Measurements from ENCODE around the gene DDX20.
A peak's percentile ranks its signal among the peaks of the same experiment; 100 is the strongest.
"Not testable (repeated sequence)": the region's sequence is repeated elsewhere in the genome, so short reads cannot be mapped to it uniquely, and the experiment has no call there.

The DDX20 gene

DNA sequence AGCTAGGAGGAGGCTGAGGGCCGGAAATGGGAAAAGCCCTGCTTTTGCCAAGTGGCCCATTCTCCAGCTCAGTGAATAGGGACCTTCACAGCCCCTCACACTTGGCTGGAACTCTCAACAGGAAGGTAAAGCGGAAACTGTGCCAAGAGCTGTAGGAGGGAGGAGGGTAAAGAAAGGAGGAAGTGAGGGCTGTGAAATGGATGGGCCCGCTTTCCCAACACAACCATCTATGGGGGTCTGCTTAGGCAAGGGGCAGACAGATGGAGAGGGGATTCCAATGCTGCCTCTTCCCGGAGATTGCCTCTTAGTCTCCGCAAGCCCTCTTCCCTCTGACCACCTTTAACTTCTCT is 21.7 kb upstream of the DDX20 start:
- no peak for DNase-seq (ENCODE audit: low spot score)

DNA sequence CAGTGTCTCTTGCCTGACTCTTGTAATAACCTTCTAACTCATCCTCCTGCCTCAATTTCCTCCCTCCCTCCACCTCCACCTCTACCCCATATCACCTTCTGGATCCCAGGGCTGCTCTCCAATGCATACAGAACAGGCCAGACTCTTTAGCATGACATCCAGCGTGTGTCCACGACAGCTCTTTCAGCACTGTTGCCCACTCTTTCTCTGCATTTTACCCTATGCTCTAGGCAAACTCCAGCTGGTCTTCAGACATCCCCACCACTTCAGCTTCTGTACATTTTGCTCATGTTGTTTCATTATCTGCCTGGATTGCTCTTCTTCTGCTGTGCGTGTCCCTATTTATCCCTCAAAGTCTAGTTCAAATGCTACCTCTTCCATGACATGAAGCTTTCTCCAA is 21.3 kb upstream of the DDX20 start:
- no peak for DNase-seq (ENCODE audit: low spot score)

DNA sequence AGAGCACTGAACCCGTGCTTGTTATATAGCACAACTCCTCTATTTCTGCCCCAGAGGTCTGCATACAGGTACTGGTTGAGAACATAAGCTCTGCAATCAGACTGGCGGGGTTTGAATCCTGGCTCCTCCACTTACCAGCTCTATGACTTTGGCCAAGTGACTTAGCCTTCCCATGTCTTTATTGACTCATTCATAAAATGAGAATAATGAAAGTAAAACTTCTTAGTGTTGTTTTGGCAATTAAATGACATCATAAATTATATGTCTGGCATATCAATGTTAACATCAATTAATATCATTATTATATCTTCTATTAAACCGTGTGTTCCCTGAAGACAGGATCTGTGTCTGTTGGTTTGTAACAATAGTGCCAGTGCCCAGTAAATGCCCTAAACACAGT is 20.8 kb upstream of the DDX20 start:
- no peak for DNase-seq (ENCODE audit: low spot score)

DNA sequence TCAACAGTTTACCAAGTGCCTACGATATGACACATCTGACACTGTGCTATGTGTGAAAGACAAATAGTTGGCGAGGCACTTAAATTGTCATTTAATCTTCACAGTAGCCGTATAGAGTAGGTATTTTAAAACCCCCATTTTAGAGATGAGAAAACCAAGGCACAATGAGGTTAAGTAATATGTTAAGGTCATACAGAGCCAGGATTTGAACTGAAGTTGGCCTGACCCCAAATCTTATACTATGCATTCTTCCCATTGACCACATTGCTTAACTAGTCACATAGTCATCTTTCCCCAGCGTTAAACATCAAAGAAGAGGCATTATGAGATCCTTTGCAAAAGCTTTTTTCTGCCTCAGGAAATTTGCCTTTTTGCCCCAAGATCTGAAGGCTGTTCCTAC is 20.4 kb upstream of the DDX20 start:
- DNase-seq (ENCODE audit: low spot score) = no peak

DNA sequence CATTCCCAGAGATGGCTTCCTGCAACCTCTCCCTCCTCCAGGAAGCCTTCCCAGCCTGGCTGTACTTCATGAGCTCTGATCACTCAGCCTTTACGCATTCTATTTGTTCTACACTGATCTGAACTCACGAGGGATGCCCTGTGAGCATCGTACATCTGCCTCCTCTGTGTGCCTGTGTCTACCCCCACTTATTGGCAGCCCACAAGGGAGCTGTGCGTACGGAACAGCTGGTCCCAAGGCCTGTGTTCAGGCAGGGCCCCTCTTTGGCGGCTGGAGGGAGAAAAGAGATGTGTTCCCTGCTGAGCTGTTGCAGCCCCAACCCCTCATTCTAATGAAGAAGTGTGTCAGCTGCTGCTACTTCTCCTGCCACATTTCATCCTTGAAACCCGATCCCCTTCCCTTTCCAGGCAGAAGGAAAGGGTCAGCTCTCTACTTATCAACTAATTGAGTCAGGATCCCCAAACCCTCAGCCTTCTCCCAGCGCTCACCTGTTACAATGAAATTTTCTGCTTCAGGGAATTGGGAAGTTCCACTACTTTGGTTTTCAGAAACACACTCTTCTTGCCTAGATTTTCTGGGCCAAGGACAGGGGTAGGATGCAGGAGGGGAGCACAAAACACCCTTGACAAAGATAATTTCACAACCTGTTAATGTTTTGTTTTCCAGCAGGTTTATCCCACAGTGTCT is 19.7 kb upstream of the DDX20 start:
- DNase-seq (ENCODE audit: low spot score) = no peak

DNA sequence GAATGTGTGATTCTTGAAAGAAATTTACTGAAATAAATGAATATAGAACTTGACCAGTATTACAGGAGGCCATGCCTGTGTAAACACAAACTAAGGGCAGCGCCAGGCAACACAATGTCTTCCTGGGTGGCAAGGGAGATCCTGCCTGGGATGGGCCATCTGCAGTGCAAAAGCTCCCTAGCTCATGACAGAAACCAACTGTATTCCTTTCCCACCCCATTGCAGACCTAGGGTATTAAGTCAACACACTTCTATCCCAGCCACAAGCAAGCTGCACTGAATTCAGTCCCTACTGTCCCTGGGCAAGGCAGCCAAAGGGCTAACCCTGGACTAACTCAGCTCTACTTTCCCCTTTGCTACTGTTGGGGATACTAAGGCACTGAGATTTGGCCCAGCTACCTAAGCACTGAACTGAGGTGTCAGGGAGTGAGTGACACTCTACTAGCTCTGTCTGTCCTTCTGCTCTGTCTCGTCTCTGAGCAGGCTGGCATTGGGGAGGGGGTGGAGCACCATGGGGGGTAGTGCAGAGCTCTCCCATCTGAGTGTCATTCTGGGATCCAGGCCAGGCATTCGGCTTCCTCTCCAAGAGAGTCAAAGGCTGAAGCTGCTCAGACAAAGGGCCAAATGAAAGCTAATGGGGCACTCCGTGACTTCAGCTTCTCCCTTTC is 19.0 kb upstream of the DDX20 start:
- DNase-seq (ENCODE audit: low spot score) = no peak

DNA sequence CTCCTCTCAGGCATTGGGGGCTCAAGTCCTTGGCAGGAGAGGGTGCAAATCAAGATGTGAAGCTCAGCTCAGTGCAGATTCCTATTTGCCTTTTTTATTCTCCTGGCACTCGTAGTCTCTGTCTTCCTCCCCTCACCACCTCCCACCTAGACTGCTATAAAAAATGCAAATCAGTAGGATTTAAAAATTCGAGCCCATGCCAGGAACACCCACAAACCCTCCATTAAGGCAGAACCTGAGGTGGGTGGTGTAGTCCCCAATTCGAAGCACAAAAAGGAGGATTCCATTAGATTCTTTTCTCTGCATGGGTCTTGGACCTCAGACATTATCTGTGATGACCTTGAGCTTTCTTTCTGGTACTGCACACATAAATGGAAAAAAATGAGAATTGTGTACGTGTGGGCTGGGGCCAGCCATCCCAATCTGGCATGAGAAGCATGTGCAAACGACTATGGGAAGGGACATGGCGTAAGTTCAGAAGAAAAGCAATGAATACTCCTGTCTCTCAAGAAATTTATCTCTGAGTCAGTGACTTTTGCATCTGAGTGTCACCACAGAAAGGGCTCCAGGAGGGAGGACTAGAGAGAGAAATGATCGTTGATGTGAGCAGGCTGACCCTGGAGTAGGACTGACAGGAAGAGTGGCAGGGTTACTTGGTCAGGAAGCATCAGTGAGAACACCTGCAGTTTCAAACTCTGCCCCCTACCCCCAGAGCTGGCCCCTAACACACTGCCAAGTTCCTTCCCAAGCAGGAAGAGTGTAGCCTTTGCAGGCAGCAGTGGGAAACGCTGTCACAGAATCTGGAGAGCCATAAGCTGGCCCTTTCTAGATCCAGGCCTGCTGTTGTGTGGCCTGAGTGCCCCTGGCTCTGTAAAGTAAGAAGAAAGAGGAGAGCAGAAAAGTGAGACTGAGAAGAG is 18.2 kb upstream of the DDX20 start:
- DNase-seq (ENCODE audit: low spot score) = no peak

DNA sequence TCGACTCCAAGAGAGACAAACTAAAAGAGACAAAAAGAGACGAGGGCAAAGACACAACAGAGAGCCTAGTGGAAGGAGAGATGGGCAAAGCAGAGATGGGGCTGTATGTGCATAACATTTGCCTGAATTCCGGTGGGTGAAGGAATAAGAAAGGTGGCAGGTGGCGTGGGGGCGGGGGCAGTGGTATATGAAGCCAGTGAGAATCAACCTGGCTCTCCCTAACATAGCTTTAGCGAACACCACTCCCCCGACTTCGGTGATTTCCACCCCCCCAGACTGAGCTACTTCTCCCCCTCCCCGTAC is 17.6 kb upstream of the DDX20 start:
- no peak for DNase-seq (ENCODE audit: low spot score)

DNA sequence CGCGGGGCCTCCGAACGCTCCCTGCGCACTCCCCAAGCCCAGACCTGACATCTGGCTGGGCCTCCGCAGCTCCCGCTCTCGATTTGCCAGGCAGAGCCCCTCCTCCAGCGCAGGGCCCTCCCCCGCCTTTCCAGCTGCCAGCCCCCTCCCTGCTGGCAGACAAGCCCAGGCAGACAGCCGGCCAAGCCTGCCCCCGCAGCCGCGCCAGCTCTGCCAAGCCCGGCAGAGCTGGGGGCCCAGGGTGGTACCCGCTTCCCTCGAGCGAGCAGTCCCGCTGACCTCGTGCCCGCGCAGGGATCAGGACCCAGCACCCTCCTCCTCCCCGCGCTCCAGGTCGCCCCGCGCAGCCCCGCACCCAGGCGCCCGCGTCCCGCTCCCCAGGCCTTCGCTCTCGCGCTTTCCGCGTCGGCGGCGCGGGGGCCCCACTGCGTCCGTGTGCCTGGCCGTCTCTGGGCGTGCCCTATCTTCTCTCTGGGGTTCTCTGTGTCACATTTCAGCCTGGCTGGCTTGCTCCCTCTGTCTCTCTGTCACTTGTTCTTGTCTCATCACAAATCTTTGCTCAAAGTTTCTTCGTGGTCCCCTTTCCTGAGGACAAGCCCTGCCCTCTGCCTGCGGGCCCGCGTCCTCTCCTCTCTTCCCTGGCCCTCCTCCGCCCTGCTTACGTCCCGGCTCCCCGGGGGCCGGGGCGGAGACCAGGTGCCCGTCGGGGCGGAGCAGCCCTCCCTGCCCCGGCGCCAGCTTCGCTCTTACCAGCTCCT is 17.1 kb upstream of the DDX20 start:
- peak; percentile 34 for DNase-seq (ENCODE audit: low spot score)

DNA sequence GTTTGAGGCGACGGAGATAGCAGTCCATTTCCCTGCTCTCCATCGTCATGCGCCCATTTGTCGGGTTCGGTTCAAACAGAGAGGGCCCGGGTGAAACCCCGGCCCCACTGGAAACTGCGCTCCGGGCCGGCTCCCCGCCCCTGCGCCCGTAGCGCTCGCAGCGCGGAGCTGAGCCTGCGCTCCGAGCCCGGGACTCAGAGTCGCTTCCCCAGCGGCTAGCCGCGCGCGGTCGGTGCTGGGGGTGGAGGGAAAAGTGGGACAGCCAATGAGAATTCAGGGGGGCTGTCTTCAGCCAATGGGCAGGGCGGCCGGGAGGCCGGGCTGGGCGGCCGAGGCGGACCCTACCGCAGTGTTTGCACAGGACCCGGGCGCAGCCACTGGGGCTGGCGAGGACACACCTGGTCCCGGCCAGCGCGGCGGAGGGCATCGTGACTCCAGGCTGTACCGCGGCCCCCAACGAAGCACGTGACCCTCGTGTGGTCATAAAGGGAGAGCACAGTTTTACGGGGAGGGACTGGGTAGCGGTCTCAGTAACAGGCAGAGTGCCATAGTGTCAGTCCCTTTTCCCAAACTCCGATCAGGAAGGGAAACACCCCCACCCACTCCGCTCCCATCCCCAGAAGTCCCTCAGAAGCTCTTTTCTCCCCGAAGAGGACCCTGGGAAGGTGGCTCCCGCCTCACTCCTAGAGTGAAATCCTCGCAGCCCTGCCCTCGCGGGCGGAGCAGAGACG is 16.3 kb upstream of the DDX20 start, which contains the start of gene INKA2:
Gene INKA2 (minus strand): TSS at position 202 of the 731 bp plus-strand sequence. CDS start 153 bp downstream, at position 49.
- peak; percentile 73 for DNase-seq (ENCODE audit: low spot score)

DNA sequence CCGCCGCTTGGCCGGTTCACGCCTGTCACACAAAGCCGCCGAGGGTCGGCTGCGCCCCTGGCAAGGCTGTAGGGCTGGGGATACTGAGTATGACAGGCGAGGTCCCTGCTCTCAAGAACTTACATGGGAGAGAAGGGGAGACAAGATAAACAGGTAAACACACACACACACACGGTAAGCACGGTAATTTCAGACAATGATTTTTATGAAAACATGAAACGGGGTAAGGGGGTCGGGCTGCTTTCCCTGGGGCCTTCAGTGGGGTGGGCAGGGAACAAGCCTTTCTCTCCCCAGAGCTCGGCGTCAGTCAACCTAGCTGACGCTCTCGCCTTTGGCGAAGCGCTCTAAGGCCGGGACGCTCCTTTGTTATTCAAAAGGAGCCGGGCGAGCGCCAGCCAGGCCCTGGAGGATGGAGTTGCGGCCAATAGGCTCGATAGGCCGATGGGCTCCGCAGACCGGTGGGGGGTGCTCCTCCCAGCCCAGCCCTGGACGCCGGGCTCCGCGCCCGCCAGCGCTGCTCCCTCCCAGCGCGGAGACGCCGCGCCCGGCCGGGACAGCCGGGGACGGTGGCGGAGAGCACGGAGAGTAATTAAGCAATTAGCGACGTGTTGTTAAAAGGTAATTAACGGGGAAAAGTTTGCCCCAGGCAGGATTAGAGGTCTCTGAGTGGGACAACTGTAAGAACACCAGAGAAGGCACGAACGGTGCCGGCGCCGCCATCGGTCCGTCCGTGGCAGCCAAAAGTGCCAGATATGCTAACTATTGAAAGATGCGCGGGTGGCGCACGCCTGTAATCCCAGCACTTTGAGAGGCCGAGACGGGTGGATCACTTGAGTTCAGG is 15.6 kb upstream of the DDX20 start:
- no peak for DNase-seq (ENCODE audit: low spot score)

DNA sequence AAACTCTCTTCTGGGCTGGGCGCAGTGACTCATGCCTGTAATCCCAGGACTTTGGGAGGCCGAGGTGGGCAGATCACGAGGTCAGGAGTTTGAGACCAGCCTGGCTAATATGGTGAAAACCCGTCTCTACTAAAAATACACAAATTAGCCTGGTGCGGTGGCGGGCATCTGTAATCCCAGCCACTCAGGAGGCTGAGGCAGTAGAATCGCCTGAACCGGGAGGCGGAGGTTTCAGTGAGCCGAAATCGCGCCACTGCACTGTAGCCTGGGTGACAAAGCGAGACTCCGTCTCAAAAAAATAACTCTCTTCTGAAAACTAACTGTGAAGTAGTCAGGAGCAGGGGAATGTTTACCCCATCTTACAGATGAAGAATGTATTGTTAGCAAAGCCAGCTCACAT is 13.4 kb upstream of the DDX20 start:
- DNase-seq (ENCODE audit: low spot score) = not testable (repeated sequence)

DNA sequence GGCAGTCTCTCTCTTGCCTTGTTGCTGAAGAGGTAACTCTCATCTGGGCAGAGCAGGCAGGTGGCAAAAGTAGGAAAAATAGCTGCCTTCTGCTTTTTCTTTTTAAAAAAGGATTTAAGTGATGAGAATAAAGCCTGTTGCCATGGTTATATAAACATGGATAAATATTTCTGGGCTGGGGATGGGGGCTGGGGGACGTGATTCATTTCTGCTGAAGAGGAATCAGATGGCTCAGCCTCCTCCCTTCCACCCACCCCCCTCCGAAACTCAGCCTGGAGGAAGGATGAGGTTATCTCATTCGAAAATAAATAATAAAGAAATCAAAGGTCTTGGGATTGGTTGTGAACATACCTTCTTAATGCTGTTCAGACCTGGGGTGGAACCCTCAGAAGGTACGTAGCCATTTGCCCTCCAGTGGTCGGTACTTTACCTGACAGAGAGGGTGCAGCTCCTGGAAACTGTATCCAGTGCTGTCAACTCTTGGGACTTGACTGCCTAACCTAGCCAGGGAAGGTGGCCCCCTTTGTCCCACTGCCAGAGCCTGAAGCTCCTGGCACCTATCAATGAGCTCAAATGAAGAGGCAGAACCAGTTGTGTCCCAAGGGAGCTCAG is 12.7 kb upstream of the DDX20 start:
- DNase-seq (ENCODE audit: low spot score) = peak; percentile 6

DNA sequence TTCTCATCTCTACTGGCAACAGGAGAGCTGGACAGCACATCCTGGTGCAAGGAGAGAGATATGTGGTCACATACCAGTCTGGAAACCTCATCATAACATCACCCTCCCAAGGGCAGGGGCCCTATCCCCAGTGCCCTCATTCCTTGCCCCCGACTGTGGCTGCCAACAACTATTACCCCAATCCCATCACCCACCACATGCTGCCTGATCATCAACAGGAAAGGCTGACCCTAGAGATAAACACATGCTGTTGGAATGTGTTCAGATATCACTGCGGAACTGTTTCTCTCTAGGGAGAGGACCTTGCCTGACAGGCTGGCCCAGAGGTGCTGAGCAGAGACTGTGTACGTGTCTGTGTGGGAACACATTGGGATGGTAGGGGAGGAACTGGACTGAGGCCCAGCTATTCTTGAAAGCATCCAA is 12.0 kb upstream of the DDX20 start:
- DNase-seq (ENCODE audit: low spot score) = no peak

DNA sequence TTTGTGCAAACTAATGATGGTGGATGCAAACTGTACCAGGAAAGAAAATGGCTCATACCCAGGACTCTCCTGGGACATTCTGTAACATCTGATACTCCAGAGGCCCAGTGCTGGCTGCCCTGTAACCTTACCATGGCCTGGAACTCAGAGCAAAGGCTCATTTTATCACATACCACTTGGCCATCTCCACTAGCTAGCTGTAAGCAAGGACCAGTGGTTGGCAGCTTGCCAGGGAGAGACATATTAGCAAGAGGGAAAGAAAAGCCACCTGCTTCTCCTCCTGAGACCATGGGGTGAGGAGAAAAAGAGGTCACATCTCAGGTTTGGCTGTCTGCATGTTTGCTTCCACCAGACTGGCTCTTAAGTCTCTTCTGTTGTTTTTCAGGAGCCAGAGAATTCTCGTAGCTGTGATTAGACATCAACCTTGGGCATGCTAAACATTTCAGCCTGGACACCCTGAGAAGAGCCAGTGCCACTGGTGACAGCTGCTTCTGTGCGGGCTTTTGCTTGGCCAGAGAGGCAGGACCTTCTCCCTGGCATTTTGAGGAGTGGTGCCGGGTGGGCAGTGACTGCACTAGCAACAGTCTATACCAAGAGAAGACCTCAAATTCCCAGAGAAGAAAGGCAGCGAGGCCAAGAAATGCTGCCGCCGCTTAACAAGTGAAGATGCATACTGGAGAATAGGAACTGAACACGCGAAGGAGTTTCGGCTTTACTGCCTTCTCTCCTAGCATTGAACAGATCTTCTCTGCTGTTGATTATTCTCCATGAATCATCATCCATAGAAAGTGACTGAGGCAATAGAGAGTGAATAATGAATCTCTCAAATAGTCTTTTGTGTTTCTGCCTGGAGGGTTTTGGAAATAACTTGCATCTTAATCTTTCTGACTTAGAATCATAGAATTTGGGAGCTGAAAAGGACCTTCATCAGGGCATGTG is 9.8 kb upstream of the DDX20 start:
- DNase-seq (ENCODE audit: low spot score) = no peak

DNA sequence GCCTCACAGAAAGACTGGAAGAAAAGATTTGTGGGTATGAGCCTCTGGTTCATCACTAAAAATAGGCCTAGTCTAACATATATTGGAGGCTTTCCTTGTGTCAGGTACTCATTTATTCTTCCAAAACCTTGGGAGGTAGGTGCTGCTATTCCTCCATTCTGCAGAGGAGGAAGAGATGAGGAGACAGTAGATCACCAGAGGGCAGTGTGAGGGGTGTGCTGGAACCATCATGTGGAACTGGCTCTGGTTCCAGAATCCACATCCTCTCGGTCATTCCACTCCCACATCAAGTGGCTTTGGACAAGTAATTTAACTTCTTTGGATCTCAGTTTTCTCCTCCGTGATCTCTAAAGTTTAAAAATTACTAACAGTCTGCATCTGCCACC is 9.1 kb upstream of the DDX20 start:
- no peak for DNase-seq (ENCODE audit: low spot score)

DNA sequence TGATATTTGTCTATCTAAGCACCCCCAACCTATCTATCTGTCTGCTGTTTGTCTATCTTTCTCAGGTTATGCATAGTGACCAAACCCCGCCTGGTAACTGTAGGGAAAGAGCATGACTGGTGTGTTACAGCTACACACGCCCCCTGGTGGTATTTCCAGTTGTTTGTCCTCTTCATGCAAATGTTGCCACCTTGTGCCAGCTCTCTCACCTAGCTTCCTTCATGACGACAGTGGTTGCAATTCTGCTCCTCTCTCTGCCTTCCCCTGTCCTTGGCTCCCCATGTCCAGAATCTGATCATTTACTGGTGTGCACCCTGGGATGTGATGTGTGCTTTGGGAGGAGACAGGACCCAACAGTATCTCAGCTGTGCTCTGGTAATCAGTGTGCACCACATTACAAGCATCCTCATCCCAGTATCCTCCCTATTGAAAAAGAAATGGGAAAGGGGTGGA is 8.4 kb upstream of the DDX20 start:
- DNase-seq (ENCODE audit: low spot score) = peak; percentile 80

DNA sequence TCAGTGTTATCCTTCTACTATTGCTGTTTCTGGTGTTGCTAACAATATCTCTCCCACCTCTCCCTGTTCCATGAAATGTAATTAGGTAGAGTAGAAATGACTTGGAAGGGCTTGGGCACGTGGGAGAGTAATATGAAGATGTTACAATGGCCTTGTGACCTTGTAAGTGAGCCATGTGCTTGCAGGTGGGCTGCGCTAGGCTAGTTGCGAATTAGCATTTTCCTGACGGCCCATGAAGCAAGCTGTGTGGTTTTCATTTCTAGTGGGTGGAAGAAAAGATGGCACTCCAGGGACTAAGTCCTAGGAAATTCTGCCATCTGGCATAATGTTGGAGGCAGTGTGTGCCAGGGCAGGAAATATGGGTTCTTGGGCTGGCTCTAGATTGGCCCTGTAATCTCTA is 7.8 kb upstream of the DDX20 start:
- DNase-seq (ENCODE audit: low spot score) = no peak

DNA sequence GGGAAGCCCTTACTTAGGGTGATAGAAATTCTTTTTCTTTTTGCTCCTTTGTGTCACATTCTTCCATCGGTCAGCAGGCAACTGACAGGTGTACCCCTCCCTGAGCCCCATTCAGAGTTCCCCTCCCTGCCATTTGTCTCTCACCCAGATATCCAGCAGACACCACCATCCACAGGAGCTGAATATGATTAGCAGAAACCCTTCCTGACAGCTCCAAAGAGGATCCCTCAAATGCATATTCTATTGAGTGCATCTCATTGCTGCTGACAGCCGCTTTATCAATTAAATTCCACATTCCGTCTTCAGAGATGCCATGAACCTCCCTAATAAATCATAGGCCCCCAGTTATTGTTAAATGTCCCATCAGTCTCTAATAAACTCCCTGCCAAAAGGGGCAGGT is 6.1 kb upstream of the DDX20 start:
- DNase-seq (ENCODE audit: low spot score) = no peak

Data from CD4-positive, alpha-beta T cell treated with Interleukin-2 at 100 ng/mL for 4 hours (primary cell).